HG03103 (cell line): Measurements from ENCODE around the gene SHISA8.

ENCODE experiments used
- ATAC-seq: cut with Tn5 transposase; IDR thresholded peaks from one replicate; pipeline ENCODE4 v1.9.1; 2021; ENCODE audit warnings: low read depth; ENCODE audit not compliant: unreplicated experiment

SHISA8 gene

GRCh38 chr22:41862530-41863266, 52.2 kb downstream of the SHISA8 start:
- no peak for ATAC-seq

- no peak for ATAC-seq
Observed at GRCh38 chr22:41862160-41862529, 52.7 kb downstream of the SHISA8 start.
